Caco-2 (cell line): ENCODE data around the gene ADD1. TPM values are rescaled to one million over a fixed set of nuclear protein-coding genes. Genes with fewer than 3 reads are reported as not detected.

Experiments
- BruUV-seq: library from RNA; stranded (reverse); fragments of 400-500 nt; replicated peaks from 2 replicates; lab custom pipeline; 2021; lab: Mats Ljungman, UMichigan
- CTCF ChIA-PET: fragments of 300-600 bp; sonication (Branson Sonifier 250); formaldehyde crosslinking; loops from one replicate; lab custom pipeline; 2022; ENCODE audit warnings: antibody characterized with exemption; lab: Charles Lee
- POLR2A ChIA-PET: fragments of 300-600 bp; sonication (Branson Sonifier 250); formaldehyde crosslinking; loops from one replicate; lab custom pipeline; 2022; ENCODE audit warnings: antibody characterized with exemption; lab: Charles Lee
- DNase-seq, 2 experiments: peaks; one replicate each; pipeline versions ENCODE4 v3.0.0 to v3.0.0-alpha.2; 2020 to 2022
- H3K27me3 ChIP-seq: replicated peaks from 2 replicates; pipeline ENCODE4 v1.6.0; 2011; ENCODE audit warnings: low read length; ENCODE audit not compliant: control insufficient read depth, insufficient read depth
- H3K36me3 ChIP-seq: 2 replicates; pipeline ENCODE4 v1.5.1; 2011; ENCODE audit warnings: low read length; ENCODE audit not compliant: control insufficient read depth, insufficient read depth
- H3K4me1 ChIP-seq: fragments of 250-450 bp; sonication (Bioruptor Pico); 2 replicates; pipeline ENCODE4 v1.5.1; 2020; ENCODE audit warnings: mild to moderate bottlenecking
- H3K4me3 ChIP-seq: 2 replicates; pipeline ENCODE4 v1.5.1; 2011; ENCODE audit warnings: low read depth, mild to moderate bottlenecking, control low read depth, low read length
- H3K9me3 ChIP-seq: fragments of 250-450 bp; sonication (Bioruptor Pico); 2 replicates; pipeline ENCODE4 v1.5.1; 2020; ENCODE audit warnings: mild to moderate bottlenecking, moderate library complexity
- H3K27ac Mint-ChIP-seq: one replicate; pipeline ENCODE4 v1.8.0; 2022; ENCODE audit warnings: mixed read lengths; ENCODE audit not compliant: unreplicated experiment
- H3K27me3 Mint-ChIP-seq: one replicate; pipeline ENCODE4 v1.8.0; 2022; ENCODE audit warnings: mixed read lengths; ENCODE audit not compliant: insufficient read depth, unreplicated experiment
- H3K36me3 Mint-ChIP-seq: one replicate; pipeline ENCODE4 v1.8.0; 2022; ENCODE audit warnings: mild to moderate bottlenecking, mixed read lengths; ENCODE audit not compliant: insufficient read depth, unreplicated experiment
- H3K4me1 Mint-ChIP-seq: one replicate; pipeline ENCODE4 v1.8.0; 2022; ENCODE audit warnings: low read depth, mixed read lengths; ENCODE audit not compliant: unreplicated experiment
- H3K4me3 Mint-ChIP-seq: one replicate; pipeline ENCODE4 v1.8.0; 2022; ENCODE audit warnings: mild to moderate bottlenecking, moderate library complexity, mixed read lengths; ENCODE audit not compliant: unreplicated experiment
- H3K9me3 Mint-ChIP-seq: one replicate; pipeline ENCODE4 v1.8.0; 2022; ENCODE audit warnings: mixed read lengths; ENCODE audit not compliant: unreplicated experiment
- intact Hi-C: fragments of 100-400 bp; cut with micrococcal nuclease; formaldehyde crosslinking; loops from one replicate; pipeline ENCODE4 v1.10.0; 2022; ENCODE audit not compliant: unreplicated experiment
- total RNA-seq: library from RNA; stranded (reverse); gene quantifications from 2 replicates; pipeline ENCODE4 v1.2.3, GENCODE V29; 2022
- TF ChIP-seq, protein P1 (sequence below), 2 experiments: fragments of 200-600 bp in 1 of 2; IDR thresholded peaks; 1 replicate in 1 of 2; 2 replicates in 1 of 2; pipeline versions ENCODE4 v1.5.1 to v1.8.0; 2011 to 2022; ENCODE audit warnings: antibody characterized with exemption in 1 of 2, control low read depth in 1 of 2, inconsistent platforms in 1 of 2, low read depth in 1 of 2, low read length in 1 of 2, mild to moderate bottlenecking in 1 of 2, moderate library complexity in 1 of 2; ENCODE audit not compliant: insufficient read depth in 1 of 2, severe bottlenecking in 1 of 2, unreplicated experiment in 1 of 2

ADD1 gene
- total RNA-seq, 1 experiment from 2014 or later: 242 TPM

DNA sequence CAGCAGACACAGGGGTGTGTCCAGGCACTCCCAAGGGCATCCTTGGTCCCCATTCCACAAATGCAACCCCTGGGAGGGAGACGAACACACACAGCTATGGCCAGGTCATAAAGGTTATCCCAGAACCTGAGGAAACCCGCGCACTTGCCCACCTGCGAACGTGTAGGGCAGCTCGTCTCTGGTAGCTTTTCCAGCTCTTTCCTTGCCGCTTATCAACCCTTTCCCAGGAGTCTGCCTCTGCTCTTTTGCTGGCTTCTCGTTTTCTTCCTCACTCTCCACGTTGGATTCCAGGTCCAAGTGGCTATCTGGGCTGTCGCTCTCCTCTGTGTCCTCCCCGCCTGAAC lies 106.1 kb downstream of the ADD1 start:
- H3K9me3 Mint-ChIP-seq: no peaks in the 10 kb centered on the region
- CTCF ChIA-PET: interaction anchor here (0.6 to 1.3 kb wide), 2 partner anchors 13 to 268 kb away, joined by 3 to 13 read pairs; partner anchors contain the start of genes GRK4 and NOP14
- no peak overlapping the region for H3K4me3 ChIP-seq
- H3K36me3 ChIP-seq: peaks cover 11% of the 10 kb centered on the region
- H3K4me1 ChIP-seq: peaks cover 5% of the 10 kb centered on the region; the same call in 1 of the 2 replicates
- no peak for DNase-seq
- peaks cover 89% of the 10 kb centered on the region for H3K36me3 Mint-ChIP-seq
- no peak overlapping the region for H3K27ac Mint-ChIP-seq
- no peaks in the 10 kb centered on the region for H3K27me3 ChIP-seq
- POLR2A ChIA-PET: no interaction called here
- TF ChIP-seq, protein P1, sequence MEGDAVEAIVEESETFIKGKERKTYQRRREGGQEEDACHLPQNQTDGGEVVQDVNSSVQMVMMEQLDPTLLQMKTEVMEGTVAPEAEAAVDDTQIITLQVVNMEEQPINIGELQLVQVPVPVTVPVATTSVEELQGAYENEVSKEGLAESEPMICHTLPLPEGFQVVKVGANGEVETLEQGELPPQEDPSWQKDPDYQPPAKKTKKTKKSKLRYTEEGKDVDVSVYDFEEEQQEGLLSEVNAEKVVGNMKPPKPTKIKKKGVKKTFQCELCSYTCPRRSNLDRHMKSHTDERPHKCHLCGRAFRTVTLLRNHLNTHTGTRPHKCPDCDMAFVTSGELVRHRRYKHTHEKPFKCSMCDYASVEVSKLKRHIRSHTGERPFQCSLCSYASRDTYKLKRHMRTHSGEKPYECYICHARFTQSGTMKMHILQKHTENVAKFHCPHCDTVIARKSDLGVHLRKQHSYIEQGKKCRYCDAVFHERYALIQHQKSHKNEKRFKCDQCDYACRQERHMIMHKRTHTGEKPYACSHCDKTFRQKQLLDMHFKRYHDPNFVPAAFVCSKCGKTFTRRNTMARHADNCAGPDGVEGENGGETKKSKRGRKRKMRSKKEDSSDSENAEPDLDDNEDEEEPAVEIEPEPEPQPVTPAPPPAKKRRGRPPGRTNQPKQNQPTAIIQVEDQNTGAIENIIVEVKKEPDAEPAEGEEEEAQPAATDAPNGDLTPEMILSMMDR (IDR thresholded peaks at IDR 0.05; ENCODE audit: insufficient read depth in 1 of 2, low read depth in 1 of 2, low read length in 1 of 2, severe bottlenecking in 1 of 2, unreplicated experiment in 1 of 2): no peak
- H3K27me3 Mint-ChIP-seq: no peaks in the 10 kb centered on the region
- H3K4me1 Mint-ChIP-seq: peaks cover 6% of the 10 kb centered on the region
- no peak overlapping the region for H3K4me3 Mint-ChIP-seq
- no peaks in the 10 kb centered on the region for H3K9me3 ChIP-seq
- intact Hi-C loops: loop anchor here (1.0 kb wide), 1 partner anchor 88 kb away; no protein-coding TSS in a partner anchor
- BruUV-seq: no TSS peak

DNA sequence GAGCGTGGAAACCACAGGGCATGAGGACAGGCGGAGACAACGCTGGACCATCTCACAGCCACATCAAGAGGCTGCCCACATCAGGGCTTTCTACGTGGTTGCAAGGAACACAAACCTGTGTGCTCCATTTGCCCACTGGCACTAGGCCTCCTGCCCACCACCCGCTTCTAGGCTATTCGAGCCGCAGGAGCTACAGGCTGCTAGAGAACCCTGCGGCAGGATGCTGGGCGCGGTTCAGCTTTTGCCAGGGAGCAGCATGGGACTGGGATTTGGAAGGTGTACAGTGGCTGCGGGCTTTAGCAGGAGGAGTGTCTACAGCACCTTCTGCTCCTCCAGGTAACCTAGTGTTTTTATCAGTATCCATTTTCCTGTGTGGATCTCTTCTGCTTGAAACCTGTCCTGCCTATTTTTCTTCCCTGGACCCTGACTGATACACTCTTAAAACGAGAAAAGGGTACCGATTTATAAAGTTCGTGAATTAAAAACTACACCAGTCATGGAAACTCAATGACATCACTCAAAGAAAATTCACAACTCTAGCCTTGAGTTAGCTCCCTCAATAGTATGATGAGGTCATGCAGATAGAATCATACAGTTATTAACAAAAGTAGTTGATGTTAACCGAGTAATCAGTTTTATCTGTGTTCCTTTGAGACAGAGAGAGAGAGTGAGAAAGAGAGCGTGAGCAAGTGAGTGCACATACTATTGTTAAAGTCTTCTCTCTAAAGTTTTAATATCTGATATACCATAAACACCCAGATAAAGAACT lies 106.8 kb downstream of the ADD1 start:
- Histone ChIP-seq H3K9me3 (no peaks in the 10 kb centered on the region), H3K4me3 (no peak overlapping the region), H3K36me3 (peaks cover 11% of the 10 kb centered on the region), H3K4me1 (peaks cover 5% of the 10 kb centered on the region; the same call in 1 of the 2 replicates), H3K27me3 (no peaks in the 10 kb centered on the region)
- Mint-ChIP-seq H3K36me3 (peaks cover 89% of the 10 kb centered on the region), H3K27me3 (no peaks in the 10 kb centered on the region), H3K4me3 (no peak overlapping the region), H3K9me3 (no peaks in the 10 kb centered on the region), H3K27ac (no peak overlapping the region), H3K4me1 (peaks cover 6% of the 10 kb centered on the region)
- CTCF ChIA-PET: no interaction called here
- no TSS peak for BruUV-seq
- intact Hi-C loops: no loop called here
- TF ChIP-seq, protein P1 (IDR thresholded peaks at IDR 0.05; ENCODE audit: insufficient read depth in 1 of 2, low read depth in 1 of 2, low read length in 1 of 2, severe bottlenecking in 1 of 2, unreplicated experiment in 1 of 2): no peak
- DNase-seq: no peak
- POLR2A ChIA-PET: no interaction called here

DNA sequence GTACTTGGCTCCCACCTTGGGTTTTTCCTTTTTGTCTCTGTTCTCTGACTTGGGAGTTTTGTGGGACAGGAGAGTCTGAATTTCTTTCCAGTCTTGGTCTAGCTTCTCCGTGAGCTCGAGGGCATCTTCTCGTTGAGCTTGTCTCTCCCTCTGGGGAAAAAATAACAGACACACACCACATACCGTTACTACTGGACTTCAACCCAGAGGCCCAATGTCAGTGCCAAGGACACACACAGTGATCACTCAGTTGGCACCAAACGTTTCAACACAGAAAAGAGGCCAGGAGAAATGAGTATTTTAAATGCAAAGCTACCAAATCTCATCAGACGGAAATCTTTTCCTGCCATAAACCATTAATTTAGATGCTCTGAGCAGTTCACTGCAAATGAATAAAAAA lies 109.9 kb downstream of the ADD1 start:
- POLR2A ChIA-PET: interaction anchor here (2.0 kb wide), 1 partner anchor 10 kb away, joined by 7 read pairs; the partner anchor contains the start of genes GRK4 and NOP14
- intact Hi-C loops: no loop called here
- Mint-ChIP-seq H3K4me3 (no peak overlapping the region), H3K36me3 (peaks cover 100% of the 10 kb centered on the region), H3K9me3 (no peaks in the 10 kb centered on the region), H3K4me1 (peaks cover 6% of the 10 kb centered on the region), H3K27ac (peak overlapping the region; percentile 48), H3K27me3 (no peaks in the 10 kb centered on the region)
- TF ChIP-seq, protein P1 (IDR thresholded peaks at IDR 0.05; ENCODE audit: insufficient read depth in 1 of 2, low read depth in 1 of 2, low read length in 1 of 2, severe bottlenecking in 1 of 2, unreplicated experiment in 1 of 2): no peak
- H3K4me3 ChIP-seq: no peak overlapping the region
- no peak for DNase-seq
- H3K27me3 ChIP-seq: no peaks in the 10 kb centered on the region
- peaks cover 10% of the 10 kb centered on the region for H3K36me3 ChIP-seq
- no peaks in the 10 kb centered on the region for H3K9me3 ChIP-seq
- BruUV-seq: no TSS peak
- peaks cover 5% of the 10 kb centered on the region; the same call in 1 of the 2 replicates for H3K4me1 ChIP-seq
- CTCF ChIA-PET: interaction anchor here (1.2 kb wide), 1 partner anchor 10 kb away, joined by 5 read pairs; the partner anchor contains the start of genes GRK4 and NOP14
